Osteocyte (in vitro differentiated cells): ENCODE results near the gene BLOC1S6. TPM values are rescaled to one million over a fixed set of nuclear protein-coding genes. Genes with fewer than 3 reads are reported as not detected.

ENCODE experiments used
- DNase-seq: peaks from one replicate; pipeline ENCODE4 v3.0.0; 2021; ENCODE audit warnings: mixed read lengths; ENCODE audit not compliant: unreplicated experiment; ENCODE audit errors: extremely low spot score
- H3K27ac Mint-ChIP-seq: one replicate; pipeline ENCODE4 v1.8.0; 2021; ENCODE audit warnings: mild to moderate bottlenecking, mixed read lengths; ENCODE audit not compliant: unreplicated experiment
- H3K27me3 Mint-ChIP-seq: one replicate; pipeline ENCODE4 v1.8.0; 2021; ENCODE audit warnings: mixed read lengths; ENCODE audit not compliant: unreplicated experiment
- H3K36me3 Mint-ChIP-seq: one replicate; pipeline ENCODE4 v1.8.0; 2021; ENCODE audit warnings: mixed read lengths; ENCODE audit not compliant: unreplicated experiment
- H3K4me1 Mint-ChIP-seq: one replicate; pipeline ENCODE4 v1.8.0; 2021; ENCODE audit warnings: mixed read lengths; ENCODE audit not compliant: unreplicated experiment
- H3K4me3 Mint-ChIP-seq: one replicate; pipeline ENCODE4 v1.8.0; 2021; ENCODE audit warnings: mild to moderate bottlenecking, moderate library complexity, mixed read lengths; ENCODE audit not compliant: unreplicated experiment
- H3K9me3 Mint-ChIP-seq: one replicate; pipeline ENCODE4 v1.8.0; 2021; ENCODE audit warnings: mixed read lengths; ENCODE audit not compliant: unreplicated experiment
- total RNA-seq: library from RNA; stranded (reverse); gene quantifications from 2 replicates; pipeline ENCODE4 v1.2.1, GENCODE V29; 2021
- TF ChIP-seq, protein P1 (sequence below): fragments of 200-600 bp; sonication (generic); IDR thresholded peaks from 2 replicates; pipeline ENCODE4 v1.5.0; 2021; ENCODE audit warnings: antibody characterized with exemption, mild to moderate bottlenecking, moderate library complexity

Gene BLOC1S6
- total RNA-seq, 1 donor from 2014 or later: 49.7 TPM

DNA sequence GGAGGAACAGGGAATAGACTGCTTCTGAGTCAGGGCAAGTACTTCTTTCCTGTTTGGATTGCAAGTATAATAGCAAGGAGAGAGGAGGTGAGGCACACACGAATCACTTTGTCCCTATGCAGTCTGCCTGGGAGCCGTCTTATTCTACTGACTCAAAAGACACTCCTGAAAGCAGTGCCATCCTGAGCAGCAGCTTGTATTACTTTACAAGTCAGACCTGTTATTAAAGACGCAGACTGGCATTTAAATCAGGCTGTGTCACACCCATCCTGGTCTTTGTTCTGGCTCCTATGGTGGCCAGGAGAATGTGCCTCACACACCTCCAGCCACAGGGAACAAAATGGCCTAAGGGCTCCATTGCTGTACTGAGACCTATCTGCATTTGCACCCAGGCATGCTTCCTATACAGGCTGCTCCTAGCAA is 29.7 kb downstream of the BLOC1S6 start:
- H3K27ac Mint-ChIP-seq: no peak overlapping the region
- no peaks in the 10 kb centered on the region for H3K27me3 Mint-ChIP-seq
- no peaks in the 10 kb centered on the region for H3K36me3 Mint-ChIP-seq
- peaks cover 8% of the 10 kb centered on the region for H3K4me1 Mint-ChIP-seq
- TF ChIP-seq, protein P1, sequence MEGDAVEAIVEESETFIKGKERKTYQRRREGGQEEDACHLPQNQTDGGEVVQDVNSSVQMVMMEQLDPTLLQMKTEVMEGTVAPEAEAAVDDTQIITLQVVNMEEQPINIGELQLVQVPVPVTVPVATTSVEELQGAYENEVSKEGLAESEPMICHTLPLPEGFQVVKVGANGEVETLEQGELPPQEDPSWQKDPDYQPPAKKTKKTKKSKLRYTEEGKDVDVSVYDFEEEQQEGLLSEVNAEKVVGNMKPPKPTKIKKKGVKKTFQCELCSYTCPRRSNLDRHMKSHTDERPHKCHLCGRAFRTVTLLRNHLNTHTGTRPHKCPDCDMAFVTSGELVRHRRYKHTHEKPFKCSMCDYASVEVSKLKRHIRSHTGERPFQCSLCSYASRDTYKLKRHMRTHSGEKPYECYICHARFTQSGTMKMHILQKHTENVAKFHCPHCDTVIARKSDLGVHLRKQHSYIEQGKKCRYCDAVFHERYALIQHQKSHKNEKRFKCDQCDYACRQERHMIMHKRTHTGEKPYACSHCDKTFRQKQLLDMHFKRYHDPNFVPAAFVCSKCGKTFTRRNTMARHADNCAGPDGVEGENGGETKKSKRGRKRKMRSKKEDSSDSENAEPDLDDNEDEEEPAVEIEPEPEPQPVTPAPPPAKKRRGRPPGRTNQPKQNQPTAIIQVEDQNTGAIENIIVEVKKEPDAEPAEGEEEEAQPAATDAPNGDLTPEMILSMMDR: no peak
- no peak for DNase-seq
- no peaks in the 10 kb centered on the region for H3K9me3 Mint-ChIP-seq
- H3K4me3 Mint-ChIP-seq: no peak overlapping the region

DNA sequence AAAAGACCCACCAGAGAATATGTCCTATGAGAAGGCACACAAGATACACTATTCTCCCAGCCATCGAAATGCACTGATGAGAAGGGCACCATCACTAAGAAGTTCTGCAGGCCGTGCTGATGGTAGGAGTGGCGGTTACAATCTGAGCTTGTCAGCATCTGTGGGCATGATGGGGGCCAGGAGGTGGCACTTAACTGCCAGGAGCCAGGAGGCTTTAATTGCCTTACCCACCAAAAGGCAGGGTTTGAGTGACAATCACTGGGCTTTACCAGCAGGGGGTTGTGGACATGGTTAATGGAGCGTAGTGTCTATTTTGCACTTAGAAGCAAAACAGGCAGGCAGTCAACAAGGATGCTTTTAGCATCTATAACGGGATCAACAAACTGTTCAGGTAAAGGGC is 31.6 kb downstream of the BLOC1S6 start:
- no peak overlapping the region for H3K27ac Mint-ChIP-seq
- no peak for DNase-seq
- H3K36me3 Mint-ChIP-seq: no peaks in the 10 kb centered on the region
- TF ChIP-seq, protein P1: no peak
- H3K4me1 Mint-ChIP-seq: no peaks in the 10 kb centered on the region
- peaks cover 4% of the 10 kb centered on the region for H3K27me3 Mint-ChIP-seq
- H3K9me3 Mint-ChIP-seq: peaks cover under 1% of the 10 kb centered on the region
- H3K4me3 Mint-ChIP-seq: no peak overlapping the region

DNA sequence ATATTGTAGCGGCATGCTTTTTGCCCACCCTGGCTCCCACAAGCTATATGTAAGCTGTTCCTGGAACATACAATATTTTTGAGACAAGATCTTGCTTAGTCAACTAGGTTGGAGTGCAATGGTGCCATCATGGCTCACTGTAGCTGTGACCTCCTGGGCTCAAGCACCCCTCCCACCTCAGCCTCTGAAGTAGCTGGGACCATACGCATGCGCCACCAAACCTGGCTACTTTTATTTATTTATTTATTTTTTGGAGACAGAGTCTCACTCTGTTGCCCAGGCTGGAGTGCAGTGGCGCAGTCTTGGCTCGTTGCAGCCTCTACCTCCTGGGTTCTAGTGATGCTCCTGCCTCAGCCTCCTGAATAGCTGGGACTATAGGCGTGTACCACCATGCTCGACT is 41.0 kb downstream of the BLOC1S6 start:
- H3K4me1 Mint-ChIP-seq: peaks cover 10% of the 10 kb centered on the region
- H3K27me3 Mint-ChIP-seq: peaks cover 2% of the 10 kb centered on the region
- peaks cover 7% of the 10 kb centered on the region for H3K36me3 Mint-ChIP-seq
- no peak overlapping the region for H3K27ac Mint-ChIP-seq
- H3K9me3 Mint-ChIP-seq: peaks cover 22% of the 10 kb centered on the region
- TF ChIP-seq, protein P1: no peak
- H3K4me3 Mint-ChIP-seq: no peak overlapping the region
- peak; percentile 32 for DNase-seq

DNA sequence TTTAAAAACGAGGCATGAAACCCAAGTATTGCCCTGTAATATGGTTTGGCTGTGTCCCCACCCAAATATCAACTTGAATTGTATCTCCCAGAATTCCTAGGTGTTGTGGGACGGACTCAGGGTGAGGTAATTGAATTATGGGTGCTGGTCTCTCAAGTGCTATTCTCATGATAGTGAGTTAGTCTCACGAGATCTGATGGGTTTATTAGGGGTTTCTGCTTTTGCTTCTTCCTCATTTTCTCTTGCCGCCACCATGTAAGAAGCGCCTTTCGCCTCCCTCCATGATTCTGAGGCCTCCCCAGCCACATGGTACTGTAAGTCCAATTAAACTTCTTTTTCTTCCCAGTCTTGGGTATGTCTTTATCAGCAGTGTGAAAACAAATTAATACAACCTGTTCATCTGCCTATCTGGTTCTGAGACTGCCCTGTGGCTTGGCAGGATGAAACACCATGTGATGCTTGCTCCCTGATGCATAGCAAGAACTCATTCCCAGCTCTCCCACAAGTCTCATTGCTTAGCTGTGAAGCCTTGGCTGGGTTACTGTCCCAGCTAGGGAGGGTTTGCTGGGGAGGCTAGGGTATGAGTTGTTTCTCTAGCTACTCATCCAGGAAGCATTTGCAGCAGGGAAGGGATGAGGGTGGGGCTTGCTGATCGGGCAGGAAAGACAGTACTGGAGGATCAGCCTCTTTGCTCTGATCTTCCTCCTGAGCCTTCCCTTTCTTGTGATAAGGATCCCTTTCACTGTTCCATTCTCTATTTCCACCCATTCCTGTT is 43.9 kb downstream of the BLOC1S6 start:
- TF ChIP-seq, protein P1: no peak
- no peak for DNase-seq
- no peak overlapping the region for H3K4me3 Mint-ChIP-seq
- no peaks in the 10 kb centered on the region for H3K27me3 Mint-ChIP-seq
- peaks cover 5% of the 10 kb centered on the region for H3K36me3 Mint-ChIP-seq
- peaks cover 16% of the 10 kb centered on the region for H3K9me3 Mint-ChIP-seq
- H3K4me1 Mint-ChIP-seq: peaks cover 18% of the 10 kb centered on the region
- H3K27ac Mint-ChIP-seq: peak overlapping the region; percentile 48

DNA sequence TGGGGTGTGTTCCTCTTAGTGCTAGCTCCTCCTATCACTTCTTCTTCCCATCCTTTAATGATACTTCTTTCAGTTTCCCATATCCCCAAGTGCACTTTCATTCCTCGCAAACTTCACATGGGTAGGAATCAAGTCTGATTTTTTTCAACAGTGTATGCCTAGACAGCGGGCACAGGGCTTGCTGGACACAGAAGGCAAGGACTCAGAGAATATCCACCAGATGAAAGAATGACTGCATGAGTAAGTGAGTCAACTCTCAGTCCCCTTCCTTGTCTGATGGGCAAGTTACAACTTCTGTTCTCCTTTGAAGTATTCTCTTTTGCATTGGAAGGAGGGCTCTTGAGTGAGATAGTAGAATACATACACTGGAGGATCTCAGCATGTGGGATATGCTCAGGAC is 44.6 kb downstream of the BLOC1S6 start:
- no peak for DNase-seq
- Mint-ChIP-seq H3K9me3 (peaks cover 9% of the 10 kb centered on the region), H3K4me3 (no peak overlapping the region), H3K27me3 (no peaks in the 10 kb centered on the region), H3K4me1 (peaks cover 18% of the 10 kb centered on the region), H3K36me3 (peaks cover 4% of the 10 kb centered on the region), H3K27ac (peak overlapping the region; percentile 48)
- TF ChIP-seq, protein P1: no peak
